Brain (organoid and tissue), 1 donor: ENCODE measurements around the gene ADGRA3. TPM values are rescaled to one million over a fixed set of nuclear protein-coding genes. Genes with fewer than 3 reads are reported as not detected.

Source experiments
- polyA plus RNA-seq: library from polyadenylated mRNA; stranded (reverse); fragments of 350-450 nt; fragmentation: Illumina TruSeq; extraction: RNeasy Lipid Tissue Mini Kit (QIAGEN cat#74804); gene quantifications from one replicate; pipeline ENCODE4 v1.2.3, GENCODE V29; 2015; ENCODE audit warnings: low read depth, low replicate concordance; ENCODE audit not compliant: insufficient read depth

The ADGRA3 gene
- polyA plus RNA-seq, 1 donor from 2014 or later = 22.8 TPM

Other genes with a start within 250 kb of the ADGRA3 start
- 0.15 TPM for gene GBA3, start 176.9 kb upstream of the ADGRA3 start, polyA plus RNA-seq